ENCODE measurements around the gene NUP210L.
A peak's percentile ranks its signal among the peaks of the same experiment; 100 is the strongest.

The NUP210L gene

DNA sequence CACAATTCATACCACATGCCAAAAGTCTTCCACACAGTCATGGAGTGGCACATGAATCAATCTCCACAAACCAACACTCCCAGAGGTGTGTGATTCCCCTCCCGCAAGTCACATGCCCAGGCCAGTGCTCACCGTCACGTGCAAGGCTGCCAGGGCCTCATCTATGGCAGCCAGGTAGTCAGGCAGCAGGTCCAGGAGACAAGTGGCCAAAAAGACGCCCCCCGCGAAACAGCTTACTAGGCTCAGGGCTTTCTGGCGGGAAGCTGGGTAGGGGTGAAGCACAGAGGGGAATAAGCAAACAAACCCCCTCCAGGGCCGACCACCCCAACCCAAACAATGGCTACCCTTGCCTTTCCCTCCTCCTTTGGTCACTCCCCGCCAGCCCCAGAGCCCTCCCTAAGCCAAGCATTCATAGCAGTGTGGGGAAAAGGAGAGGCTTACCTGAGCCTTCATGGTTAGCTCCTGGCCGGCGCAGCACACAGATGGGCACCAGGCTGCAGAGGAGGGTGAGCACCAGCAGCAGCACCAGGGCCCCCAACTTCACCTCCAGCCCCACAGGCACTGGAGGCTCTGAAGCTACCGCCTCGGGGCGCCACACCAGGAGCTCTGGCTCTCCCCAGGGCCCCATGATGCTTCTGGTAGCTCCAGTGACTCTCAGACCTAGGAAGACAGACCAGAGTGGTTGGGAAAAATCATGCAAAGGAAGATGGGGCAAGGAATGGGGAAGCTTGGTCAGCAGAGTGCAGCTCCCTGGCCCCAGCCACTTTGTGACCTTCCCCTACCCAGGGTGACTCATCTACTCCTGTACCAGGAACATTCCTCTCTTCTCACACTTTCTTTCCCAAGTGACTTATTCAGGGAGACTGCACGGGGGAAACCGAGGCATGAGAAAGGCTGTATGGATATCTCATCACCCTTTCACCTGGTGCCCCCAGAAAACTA lies 192.5 kb downstream of the NUP210L start:
- peak; percentile 37 for DNase-seq

- DNase-seq, result peak; percentile 10
These were observed 193.5 kb downstream of the NUP210L start for GRCh38 chr1:153961421-153961820.

DNA sequence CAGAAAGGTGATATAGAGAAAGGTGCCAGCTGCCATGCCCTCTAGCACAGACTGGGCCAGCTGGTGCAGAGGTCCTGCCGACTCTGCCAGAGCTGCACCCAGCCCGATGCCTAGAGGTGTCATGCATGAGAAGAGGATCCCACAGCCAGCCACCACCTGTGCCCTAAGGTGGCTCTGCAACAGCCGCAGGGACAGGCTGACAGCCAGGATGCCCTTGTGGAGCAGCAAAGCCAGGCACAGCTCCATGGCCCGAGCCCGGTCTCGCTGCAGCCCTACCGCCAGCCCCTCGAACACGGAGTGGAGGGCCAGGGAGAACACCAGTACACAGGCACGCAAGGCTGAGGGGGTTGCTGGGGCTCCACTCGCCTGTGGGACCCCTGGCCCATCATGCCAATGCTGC lies 194.7 kb downstream of the NUP210L start:
- DNase-seq, result no peak

GRCh38 chr1:153959454-153959853 lies 195.4 kb downstream of the NUP210L start:
- DNase-seq, result no peak

DNA sequence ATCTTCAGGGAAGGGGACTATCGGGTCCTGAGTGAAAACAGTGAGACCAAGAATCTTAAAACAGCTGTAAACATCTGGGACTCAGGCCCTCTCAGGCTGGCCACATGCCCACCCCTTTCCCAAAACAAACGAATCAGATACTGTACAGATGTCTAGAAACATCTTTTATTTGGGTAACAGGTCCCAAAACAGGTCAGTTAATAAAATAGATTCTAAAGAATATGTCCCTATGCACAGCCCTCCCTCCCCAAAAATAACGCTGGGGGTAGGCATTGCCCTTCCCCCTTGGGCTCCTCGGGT lies 196.0 kb downstream of the NUP210L start:
- no peak for DNase-seq

- peak; percentile 99 for DNase-seq
These were observed 196.5 kb downstream of the NUP210L start, which contains the start of gene CRTC2 for GRCh38 chr1:153958111-153958960. Gene CRTC2 (minus strand): TSS chr1:153958612. CDS start chr1:153958497, 115 bp downstream.

GRCh38 chr1:153957744-153958110 lies 197.1 kb downstream of the NUP210L start:
- no peak for DNase-seq

GRCh38 chr1:153956997-153957715 lies 197.7 kb downstream of the NUP210L start:
- no peak for DNase-seq

- no peak for DNase-seq
These were observed 200.0 kb downstream of the NUP210L start for GRCh38 chr1:153954826-153955225.

DNA sequence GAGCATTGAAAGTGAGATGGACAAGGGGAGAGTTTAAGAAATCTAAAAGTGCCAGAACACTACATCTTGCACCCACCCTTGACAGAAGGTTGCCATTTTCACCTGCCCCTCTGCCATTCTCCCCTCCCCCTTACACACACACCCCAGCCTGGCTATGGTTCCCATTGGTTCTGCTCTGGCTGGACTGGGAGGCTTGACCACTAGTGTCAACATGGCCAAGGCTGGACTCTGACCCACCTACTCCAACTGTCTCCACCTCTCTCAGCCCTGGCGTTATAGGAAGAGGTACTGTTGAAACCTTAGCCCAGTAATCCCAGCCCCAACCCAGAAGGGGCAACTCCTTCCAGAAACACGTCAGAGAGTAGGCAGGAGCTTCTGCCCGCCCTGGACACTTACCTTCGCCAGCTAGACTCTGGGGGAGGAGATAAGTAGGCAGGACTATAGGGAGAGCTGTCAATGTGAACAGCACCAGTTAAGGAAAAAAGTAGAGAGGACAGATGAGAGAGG lies 201.0 kb downstream of the NUP210L start:
- DNase-seq, result no peak

GRCh38 chr1:153951801-153952200 lies 203.1 kb downstream of the NUP210L start:
- no peak for DNase-seq

DNA sequence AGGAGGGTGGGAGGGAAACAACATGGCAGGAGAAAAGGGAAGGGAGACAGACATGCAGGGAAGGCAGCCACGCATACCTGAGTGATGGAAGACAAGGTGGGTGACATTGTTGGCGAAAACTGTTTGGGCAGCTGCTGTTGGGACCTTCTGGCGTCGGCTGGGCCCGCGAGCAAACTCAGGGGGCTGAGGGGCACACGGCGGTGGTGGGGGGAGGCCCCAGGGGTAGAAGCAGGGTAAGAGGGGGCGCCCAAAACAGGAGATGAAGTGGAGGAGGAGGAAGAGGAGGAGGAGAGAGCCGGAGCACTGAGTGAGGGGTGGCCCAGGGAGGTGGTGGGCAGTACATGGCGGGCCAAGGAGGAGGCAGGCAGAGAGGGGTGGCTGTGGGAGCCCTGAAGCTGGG lies 203.7 kb downstream of the NUP210L start:
- no peak for DNase-seq

DNA sequence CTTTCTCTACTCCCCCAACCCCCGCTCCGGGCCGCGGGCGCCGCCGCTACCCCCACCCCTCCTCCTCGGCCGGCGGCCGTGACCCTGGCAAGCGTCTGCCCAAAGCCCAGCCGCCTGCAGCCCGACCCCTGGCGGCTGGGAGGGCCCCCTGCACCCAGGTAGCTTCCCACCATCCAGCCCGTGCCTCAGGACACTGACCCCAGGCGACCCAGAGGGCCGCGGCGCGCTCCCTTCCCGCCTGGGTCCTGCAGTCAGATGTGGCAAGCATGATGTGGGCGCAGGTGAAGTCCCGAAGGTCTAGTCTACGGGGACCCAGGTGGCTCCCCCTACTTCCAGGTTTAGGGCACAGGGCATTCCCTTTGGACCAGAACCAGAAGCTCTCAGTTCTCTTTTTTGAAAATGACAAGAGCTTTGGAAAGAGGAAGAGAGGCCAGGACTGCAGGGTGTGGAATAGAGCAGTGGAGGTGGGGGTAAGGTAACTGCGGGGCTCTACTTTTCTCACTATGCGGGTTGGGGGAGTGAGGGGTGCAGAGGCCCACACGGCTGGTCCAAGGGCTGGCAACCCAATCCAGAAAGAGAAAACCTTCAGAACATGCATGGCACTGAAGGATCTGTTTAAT lies 208.1 kb downstream of the NUP210L start, which contains the start of gene DENND4B:
Gene DENND4B, minus strand, starts transcription at position 97 of the 620 bp plus-strand sequence. CDS start 2,344 bp downstream, outside the sequence.
- DNase-seq, result peak; percentile 85

- DNase-seq, result peak; percentile 76
These were observed 208.9 kb downstream of the NUP210L start for GRCh38 chr1:153945795-153946621.

GRCh38 chr1:153945131-153945794 lies 209.6 kb downstream of the NUP210L start:
- peak; percentile 53 for DNase-seq

DNA sequence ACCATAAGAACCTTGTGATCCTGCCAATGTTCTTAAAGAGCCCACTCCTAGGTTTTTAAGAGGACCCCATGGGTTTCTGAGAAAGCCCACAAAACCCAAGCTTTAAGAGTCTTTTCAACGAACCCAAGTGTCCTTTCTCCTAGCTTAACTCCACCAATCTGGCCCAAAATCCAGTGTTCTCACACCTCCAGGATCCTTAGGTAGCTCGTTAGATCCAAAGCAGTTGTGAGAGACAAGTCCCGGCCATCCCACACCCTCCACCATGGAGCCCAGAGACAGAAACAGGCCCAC lies 210.1 kb downstream of the NUP210L start:
- no peak for DNase-seq

GRCh38 chr1:153944005-153944826 lies 210.7 kb downstream of the NUP210L start:
- DNase-seq, result no peak

GRCh38 chr1:153942766-153943549 lies 211.9 kb downstream of the NUP210L start:
- DNase-seq, result peak; percentile 15
